ENCODE data around the gene PSD2. TPM values are rescaled to one million over a fixed set of nuclear protein-coding genes. Genes with fewer than 3 reads are reported as not detected.

The PSD2 gene
- total RNA-seq, 1 donor from 2014 or later: not detected

DNA sequence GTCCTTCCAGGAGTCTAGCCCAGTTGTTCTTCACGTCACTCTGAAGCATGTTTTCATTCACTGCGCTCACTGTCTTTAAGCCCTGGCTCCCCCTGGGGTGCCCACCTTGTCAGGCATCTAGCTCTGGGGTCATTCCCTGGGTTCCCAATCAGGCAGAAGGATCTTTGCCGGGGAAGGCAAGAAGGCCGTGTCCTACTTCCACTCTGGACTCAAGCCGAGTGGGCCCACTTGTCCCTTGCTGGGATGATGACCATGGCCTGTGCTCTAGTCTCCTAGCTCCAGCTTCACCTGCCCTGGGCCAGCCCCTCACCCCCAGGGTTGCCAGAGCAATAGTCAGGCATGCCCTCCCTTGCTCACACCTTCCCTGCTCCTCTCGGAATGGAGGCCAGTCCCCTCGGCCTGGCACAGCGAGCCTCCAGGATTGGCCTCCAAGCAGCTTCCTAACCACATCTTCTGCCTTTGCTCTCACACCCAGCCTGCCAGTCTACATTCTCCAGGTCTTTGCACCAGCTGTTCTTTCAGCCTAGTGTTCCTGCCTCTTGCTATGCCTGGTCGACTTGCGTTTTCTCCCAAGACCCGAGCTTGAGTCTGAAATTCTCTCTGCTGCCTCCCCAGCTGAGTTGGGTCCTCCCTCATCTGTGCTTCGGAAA is 32.2 kb upstream of the PSD2 start:
- DNase-seq (ENCODE audit: extremely low read depth, low read depth, low spot score): no peak

DNA sequence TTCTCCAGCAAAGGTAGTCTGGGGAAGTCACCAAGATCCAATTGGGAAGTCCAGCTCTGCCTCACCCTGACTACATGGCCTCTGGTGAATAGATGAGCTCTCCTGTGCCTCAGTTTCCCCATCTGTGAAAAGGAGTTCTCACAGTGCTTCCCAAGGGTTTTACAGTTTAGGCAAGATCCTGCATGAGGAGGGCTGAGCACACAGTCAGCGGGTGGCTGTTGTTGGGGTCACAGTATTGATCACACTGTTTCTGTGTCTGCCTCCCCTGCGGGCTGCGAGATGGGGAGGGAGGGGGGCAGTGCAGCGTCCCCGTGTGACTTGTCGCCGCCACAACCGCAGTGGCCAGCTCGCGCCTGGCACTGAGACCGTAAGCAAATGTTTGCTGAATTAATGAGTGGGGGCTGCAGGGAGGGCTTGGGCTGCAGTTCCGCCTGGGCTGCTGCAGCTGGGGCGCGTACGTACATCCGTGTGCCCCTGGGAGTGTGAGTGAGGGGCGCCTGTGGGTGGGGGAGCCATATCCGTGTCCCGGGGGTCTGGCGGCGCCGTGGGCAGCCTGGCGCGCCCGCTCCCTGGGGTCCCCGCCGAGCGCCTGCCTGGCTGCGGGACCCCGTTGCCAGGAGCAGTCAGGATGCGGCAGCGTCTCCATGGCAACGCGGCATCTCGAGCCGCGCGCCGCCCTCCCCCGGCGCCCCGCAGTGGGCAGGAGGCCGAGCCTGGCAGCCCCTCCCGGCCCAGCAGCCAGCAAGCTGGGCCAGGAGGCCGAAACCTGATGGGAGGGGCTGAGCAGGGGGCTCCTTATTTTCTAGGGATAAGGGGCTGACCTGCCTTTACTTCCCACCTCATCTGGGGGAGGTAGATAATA is 31.4 kb upstream of the PSD2 start:
- no peak for DNase-seq (ENCODE audit: extremely low read depth, low read depth, low spot score)

DNA sequence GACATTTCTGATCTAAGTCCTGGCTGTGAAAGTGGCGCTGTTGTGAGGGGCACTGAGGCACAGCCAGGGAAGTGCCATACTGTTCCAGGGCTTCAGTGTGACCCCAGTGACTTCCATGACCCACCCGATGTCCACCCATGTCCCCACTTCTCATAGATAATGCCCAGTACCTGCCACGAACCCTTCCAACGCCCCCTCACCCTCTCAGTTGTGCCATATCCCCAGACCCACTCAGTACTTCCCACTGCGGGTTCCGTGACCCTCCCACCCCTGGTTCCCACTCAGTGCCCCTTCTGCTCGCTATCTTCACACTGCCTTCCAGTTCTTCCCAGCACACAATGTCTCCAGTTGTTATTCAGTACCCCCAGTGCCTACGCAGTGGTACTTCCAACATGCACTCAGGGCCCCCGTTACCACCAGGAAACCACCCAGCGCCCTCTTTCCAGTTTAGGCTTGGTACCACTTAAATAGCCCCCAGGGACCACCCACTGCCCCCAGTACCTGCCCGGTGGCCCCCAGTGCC is 30.7 kb upstream of the PSD2 start:
- DNase-seq (ENCODE audit: extremely low read depth, low read depth, low spot score): no peak

DNA sequence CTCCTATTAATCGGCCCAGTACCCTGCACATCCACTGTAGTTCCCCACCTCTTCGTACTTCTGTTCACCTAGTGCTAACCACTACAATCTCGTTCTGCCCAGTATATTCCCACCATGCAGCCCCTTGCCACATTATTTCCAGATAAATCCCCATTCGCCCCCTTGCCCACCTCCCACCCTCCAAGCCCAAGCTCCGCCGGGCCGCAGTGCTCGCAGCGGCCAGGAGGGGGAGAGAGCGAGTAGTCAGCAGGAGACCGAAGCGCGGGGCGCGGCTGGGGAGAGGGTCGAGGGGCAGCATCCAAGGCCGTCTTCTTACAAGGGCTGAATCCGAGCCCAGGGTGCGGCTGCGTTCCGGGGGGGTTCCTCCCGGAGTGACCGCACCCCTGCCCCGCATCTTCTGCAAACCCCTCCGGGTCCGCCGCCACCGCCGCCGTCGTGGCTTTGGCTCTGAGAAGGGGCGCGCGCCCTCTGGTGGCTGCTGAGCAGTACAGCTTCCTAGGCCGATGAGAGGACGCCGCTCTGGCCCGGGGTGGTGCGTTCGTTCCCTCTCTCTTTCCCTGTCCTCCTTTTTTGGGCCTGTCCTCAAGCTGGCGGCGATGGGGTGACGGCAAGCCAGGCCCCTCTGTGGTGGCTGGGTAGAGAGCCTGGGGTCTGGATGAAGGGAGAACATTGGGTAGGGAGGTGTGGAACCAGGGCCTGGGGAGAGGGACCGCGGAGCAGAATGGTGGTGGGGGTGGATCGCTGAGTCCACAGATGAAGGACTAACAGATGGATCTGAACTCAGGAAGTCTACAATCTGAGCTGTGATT is 30.0 kb upstream of the PSD2 start:
- no peak for DNase-seq (ENCODE audit: extremely low read depth, low read depth, low spot score)

DNA sequence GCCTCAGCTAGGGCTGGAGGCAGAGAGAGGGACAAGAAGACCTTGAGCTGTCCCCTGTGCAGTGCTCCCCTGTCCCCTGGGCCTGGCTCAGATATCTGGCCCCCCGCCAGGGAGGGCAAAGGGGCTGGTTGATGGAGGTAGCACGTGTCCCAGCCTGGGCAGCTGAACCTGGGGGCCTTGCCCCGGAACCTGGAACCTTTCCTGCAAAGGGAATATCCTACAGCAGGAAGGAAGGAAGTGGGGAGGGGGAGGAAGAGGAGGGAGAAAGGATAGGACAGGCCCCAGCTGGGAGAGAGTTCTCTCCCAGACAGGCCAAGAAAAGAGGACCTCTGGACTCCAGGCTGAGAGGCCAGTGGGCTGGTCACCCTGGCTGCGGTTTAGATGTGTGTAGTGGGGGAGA is 27.6 kb upstream of the PSD2 start:
- no peak for DNase-seq (ENCODE audit: extremely low read depth, low read depth, low spot score)

DNA sequence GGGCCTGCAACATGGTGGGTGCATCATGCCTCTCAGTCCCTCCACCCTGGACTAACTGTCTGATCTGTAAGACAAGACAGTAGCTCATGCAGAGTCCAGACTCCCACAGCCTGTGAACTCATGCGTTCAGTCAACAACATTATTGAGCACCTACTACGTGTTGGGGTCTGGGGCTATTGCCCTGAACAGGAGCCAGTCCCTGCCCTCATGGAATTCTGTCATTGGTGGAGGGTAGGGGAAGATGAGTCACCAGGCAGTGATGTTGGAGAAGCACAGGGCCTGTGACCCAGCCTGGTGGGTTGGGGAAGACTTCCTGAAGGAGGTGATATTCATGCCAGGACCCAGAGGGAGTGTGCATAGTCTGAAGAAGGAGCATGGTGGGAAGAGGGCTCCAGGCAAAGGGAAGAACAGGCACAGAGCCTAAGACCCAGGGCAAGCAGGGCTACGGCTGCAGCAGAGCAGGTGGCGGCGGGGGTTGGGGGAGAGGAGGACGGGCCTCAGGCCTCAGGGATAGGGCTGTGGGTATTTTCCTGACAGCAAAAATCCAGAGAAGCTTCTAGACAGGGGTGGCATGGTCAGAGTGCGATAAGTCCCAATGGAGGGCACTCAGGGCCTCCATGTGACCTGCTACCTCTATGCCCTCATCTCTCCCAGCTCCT is 26.7 kb upstream of the PSD2 start:
- DNase-seq (ENCODE audit: extremely low read depth, low read depth, low spot score): no peak

DNA sequence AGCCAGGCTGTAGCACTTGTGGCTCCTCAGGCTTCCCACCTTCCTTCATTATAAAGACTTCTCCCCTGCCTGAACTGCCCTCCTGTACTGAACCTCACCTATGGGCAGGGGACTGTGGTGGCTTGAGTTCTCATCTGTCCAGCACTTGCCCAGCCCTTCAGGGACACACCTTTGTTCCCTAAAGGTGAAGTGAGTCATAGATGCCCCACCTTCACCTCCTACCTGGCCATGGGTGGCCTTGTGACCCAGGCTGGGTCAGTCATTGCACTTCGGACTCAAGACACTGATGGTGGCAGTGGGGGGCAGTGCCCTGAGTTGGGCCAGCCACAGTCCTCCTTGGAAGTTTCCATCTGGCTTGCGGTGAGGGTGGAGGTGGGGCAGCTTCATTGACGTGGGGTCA is 26.1 kb upstream of the PSD2 start:
- no peak for DNase-seq (ENCODE audit: extremely low read depth, low read depth, low spot score)

DNA sequence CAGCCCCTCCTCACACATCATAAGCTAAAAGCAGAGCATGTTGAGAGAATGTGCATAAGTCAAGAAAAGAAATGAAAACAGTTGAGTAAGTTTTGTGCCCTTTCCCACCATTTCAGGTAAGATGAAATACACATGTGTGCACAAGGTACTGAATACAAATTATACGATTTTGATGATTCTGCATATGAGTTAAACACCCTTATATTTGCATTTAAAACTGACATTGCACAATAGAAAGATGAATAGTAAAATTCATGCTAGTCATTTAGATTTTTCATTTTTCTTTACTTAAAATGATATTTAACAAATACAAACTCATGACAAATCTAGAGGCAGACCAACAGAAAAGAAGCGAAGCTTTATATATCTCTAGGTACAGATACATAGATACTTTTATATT is 24.9 kb upstream of the PSD2 start:
- DNase-seq (ENCODE audit: extremely low read depth, low read depth, low spot score): no peak

DNA sequence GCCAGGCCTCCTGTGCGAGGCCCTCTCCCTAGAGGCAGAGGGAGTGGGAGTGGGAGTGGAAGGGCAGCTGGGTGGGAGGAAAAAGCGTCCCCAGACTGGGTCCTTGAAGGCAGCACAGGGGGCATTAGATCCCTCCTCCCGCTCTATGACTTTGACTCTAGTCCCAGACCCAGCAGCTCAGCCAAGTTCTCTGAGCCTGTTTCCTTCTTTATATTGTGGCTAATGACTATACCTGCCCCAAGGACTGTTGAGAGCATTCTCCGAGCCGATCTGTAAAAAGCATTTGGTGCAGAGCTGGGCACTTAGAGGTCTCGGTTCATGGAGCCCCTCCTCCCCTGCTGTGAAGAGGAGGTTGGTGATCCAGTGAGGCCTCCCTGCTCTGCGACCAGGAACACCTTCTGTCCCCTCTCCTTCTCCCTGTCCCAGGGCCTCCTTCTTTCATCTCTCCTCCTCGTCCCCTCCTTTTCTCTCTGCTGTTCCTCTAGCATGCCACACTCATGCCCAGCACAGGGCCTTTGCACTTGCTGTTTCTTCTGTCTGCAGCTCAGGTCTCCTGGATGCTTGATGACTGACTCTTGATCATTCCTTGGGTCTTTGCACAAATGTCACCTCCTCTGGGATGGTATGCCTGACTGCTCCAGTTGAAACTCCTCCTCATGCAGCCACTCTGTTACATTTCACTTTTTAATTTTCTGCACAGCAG is 23.4 kb upstream of the PSD2 start:
- DNase-seq (ENCODE audit: extremely low read depth, low read depth, low spot score): no peak

DNA sequence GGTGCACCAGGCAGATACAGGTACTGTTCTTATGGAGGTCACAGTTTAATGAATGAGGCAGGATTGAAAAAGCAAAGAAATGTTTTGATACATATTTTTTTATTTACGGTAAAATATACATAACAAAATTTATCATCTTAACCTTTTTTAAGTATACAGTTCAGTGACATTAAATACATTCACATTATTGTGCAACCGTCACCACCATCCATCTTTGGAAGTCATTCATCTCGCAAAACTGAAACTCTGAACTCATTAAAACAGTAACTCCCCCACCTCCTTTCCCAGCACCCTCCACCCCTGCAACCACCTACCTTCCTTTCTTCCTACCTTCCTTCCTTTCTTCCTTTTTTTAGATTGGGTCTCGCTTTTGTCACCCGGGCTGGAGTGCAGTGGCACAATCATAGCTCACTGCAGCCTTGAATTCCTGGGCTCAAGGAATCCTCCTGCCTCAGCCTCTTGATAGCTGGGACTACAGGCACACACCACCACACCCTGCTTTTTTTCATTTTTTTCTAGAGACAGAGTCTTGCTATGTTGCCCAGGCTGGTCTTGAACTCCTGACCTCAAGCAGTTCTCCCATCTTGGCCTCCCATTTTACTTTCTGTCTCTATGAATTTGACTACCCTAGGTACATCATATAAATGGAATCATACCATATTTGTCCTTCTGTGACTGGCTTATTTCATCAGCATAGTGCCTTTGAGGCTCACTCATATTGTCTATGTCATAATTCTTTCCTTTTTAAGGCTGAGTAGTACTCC is 22.5 kb upstream of the PSD2 start:
- no peak for DNase-seq (ENCODE audit: extremely low read depth, low read depth, low spot score)

DNA sequence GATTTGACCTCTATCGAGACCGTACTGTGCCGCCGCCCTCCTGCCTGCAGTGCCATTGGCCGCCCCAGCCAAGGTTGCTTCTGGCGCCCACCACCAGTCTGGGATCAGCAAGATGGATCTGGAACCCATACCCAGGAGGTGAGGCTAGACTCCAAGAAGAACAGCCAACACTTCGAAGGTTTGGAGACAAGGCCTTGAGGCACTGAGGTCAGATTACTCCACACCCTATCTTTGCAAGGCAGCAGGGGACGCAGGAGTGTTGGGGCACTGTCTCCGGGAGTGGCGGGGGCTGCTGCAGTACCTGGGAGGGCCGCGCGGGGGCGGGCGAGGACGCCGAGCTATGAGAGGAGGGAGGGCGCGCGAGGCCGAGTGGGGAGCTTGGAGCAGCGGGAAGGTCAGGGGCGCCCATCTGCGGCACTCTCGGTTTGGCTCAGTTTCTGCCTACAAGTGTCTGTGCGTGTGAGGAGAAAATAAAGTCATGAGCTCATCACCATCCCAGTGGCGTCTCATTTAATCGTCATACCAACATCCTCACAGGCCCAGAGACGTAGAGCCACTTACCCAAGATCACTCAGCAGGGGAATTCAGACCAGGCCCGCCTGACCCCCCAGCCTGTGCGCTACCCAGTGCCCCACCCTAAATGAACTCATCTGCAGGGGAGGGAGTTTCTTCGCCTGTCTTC is 20.5 kb upstream of the PSD2 start:
- no peak for DNase-seq (ENCODE audit: extremely low read depth, low read depth, low spot score)

DNA sequence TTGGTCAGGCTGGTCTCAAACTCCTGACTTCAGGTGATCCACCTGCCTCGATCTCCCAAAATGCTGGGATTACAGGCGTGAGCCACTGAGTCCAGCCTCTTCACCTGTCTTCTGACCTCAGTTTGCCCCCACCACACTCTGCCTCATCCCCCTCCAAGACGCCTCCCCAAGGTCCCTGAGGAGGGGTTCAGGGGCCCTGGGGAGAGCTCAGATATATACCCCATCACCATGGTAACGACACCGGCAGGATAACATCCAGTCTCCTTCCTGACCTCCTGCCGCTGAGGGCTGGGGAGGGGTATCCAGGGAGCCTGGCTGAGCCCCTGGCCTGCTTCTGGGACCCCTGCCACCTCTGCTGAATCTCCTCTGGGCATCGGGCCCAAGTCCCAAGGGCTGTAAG is 19.7 kb upstream of the PSD2 start:
- no peak for DNase-seq (ENCODE audit: extremely low read depth, low read depth, low spot score)

DNA sequence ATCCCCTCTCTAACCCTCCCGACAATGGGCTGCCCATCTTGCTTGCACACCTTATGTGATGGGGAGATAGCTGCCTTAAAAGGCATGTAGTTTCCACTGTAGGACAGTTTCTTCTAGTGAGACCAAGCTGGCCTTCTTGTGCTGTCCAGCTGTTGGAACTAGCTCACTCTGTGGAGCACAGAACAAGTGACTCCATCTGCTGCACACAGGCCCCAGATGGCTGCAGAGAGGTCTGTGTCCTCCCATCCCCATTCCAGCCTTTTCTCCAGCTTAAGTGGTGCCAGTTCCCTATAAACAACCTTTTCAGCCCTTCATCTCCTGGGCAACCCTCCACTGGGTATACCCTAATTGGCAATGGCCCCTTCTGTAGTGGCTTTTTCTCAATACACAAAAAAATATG is 18.7 kb upstream of the PSD2 start:
- DNase-seq (ENCODE audit: extremely low read depth, low read depth, low spot score): no peak

DNA sequence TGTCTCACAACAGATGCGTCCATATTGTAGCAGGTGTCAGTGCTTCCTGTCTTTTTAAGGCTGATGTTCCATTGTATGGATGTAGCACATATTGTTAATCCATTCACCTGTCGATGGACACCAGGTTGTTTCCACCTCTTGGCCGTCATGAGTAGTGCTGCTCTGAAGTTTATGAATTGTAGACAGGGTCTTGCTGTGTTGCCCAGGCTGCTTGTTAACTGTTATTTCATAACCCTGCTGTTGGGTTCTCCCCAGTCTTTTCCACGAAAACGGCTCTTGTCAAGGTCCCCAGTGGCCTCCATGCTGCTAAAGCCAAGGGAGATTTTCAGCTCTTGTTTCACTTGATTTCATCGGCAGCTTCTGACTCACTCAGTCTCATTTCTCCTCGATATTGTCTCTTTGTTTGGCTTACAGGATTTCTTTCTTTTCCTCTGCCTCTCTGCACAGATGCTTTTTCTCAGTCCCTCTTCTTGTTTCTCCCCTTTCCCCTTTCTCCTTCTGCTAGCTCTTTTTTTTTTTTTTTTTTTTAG is 12.1 kb upstream of the PSD2 start:
- no peak for DNase-seq (ENCODE audit: extremely low read depth, low read depth, low spot score)

DNA sequence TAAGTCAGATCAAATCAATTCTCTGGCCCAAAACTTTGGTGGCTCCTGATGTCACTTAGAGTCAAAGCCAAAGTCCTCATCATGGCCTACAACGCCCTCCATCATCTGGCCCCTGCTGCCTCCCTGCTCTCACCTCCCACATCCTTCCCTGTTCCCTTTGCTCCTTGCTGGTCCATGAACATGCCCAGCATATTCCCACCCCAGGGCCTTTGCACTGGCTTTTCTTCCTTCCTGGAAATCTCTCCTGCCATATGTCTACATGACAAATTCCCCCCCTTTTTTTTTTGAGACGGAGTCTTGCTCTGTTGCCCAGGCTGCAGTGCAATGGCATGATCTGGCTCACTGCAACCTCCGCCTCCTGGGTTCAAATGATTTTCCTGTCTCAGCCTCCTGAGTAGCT is 11.1 kb upstream of the PSD2 start:
- no peak for DNase-seq (ENCODE audit: extremely low read depth, low read depth, low spot score)

DNA sequence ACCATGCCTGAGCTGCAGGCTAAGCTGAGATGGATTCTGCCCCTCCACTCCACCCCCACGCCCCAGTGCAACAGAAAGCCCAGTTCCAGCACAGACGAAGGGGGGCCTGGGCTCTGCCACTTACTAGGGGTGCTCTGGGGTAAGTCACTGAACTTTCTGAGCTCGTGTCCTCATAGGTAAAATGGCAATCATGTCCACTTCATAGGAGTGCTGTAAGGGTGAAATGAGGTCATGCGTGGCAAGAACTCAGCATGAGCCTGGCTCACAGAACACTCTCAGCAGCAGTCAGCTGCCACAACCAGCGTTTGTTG is 8.4 kb upstream of the PSD2 start:
- no peak for DNase-seq (ENCODE audit: extremely low read depth, low read depth, low spot score)

DNA sequence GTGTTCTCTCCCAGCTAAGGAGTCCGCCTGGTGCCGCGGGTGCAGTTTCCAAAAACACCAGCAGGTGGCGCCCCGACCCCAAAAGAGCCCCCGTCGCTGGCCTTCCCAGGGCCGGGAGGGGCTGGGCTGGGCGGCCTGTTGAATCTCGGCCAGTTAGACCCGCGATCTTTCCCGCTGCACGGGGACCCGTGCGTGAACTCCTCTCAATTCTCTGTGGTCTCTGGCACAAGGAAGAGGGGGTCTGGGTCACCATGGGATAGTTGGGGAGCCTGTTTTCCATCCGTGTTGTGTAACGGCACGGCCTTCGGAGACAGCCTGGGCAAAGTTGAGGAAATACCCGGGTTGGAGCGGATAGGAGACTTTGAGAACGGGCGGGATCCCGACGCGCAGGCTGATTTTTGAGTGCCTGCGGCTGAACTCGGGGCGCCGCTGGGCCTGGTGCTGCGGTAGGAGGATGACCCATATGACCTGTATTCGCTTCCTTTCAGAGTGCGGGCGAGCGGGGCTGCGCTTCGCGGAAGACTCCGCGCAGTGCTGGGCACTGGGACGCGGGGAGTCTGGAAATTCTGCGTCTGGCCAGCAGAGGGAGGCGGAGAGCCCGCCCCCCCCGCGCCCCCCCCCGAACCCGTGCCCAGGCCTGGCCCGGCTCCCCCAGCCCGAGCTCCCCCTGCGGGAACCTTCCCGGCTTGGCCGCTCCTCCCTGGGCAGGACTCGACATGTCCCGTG is 7.9 kb upstream of the PSD2 start:
- DNase-seq (ENCODE audit: extremely low read depth, low read depth, low spot score): no peak

DNA sequence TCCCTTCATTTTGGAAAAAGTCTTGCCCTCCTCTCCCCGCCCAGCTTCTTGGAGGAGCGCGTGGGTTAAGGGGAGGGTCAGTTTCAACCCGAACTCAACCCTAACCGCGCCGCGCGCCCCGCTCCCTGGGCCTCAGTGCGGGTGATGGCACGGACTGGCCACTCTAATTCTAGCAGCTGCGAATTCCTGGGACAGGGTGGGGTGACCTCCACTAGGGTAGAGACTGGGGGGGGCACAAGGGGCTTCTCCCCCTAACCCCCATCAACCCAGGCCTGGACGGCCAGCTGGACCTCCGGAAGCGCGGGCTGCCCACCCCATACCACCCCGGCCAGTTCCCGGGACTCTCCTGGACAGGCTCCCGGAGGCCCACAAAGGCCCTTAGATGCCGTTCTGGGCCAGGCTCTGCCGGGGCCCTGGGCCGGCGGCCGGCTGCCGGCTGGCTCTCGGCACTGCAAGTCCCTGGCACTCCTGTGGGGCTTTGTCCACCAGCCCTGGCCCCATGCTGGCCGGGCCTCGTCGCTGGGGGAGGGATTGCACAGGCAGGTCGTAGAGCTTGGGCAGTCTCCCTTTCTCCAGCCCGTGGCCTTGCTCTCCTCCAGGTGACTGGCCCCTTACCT is 7.2 kb upstream of the PSD2 start:
- DNase-seq (ENCODE audit: extremely low read depth, low read depth, low spot score): no peak

Measured in glomerular endothelial cell (primary cell).